GM12891 (cell line): ENCODE measurements around the gene KIF6.

Experiments used
- DNase-seq: peaks from one replicate; pipeline ENCODE4 v3.0.0; 2011; ENCODE audit warnings: low spot score; ENCODE audit not compliant: insufficient read length
- FAIRE-seq: peaks from 2 replicates; lab custom pipeline; 2011; peaks lifted over from hg19 to GRCh38; lab: Jason Lieb, UNC
- PAX5 ChIP-seq: IDR thresholded peaks from 2 replicates; pipeline ENCODE4 v1.6.1; 2011; ENCODE audit warnings: low read length, moderate library complexity, mild to moderate bottlenecking; ENCODE audit not compliant: insufficient read depth, severe bottlenecking
- POLR2A ChIP-seq: IDR thresholded peaks from 2 replicates; pipeline ENCODE4 v1.6.1; 2011; ENCODE audit warnings: low read depth, low read length, control low read depth
- POLR2AphosphoS5 ChIP-seq: IDR thresholded peaks from 2 replicates; pipeline ENCODE4 v1.6.1; 2011; ENCODE audit warnings: low read depth, low read length, control low read depth
- POU2F2 ChIP-seq: IDR thresholded peaks from 2 replicates; pipeline ENCODE4 v1.6.1; 2011; ENCODE audit warnings: low read depth, mild to moderate bottlenecking, control low read depth, low read length, moderate library complexity
- SPI1 ChIP-seq: IDR thresholded peaks from 2 replicates; pipeline ENCODE4 v1.6.1; 2011; ENCODE audit warnings: low read depth, low read length, control low read depth
- TAF1 ChIP-seq: IDR thresholded peaks from 2 replicates; pipeline ENCODE4 v1.6.1; 2011; ENCODE audit warnings: low read depth, low read length, control low read depth

The KIF6 gene

DNA sequence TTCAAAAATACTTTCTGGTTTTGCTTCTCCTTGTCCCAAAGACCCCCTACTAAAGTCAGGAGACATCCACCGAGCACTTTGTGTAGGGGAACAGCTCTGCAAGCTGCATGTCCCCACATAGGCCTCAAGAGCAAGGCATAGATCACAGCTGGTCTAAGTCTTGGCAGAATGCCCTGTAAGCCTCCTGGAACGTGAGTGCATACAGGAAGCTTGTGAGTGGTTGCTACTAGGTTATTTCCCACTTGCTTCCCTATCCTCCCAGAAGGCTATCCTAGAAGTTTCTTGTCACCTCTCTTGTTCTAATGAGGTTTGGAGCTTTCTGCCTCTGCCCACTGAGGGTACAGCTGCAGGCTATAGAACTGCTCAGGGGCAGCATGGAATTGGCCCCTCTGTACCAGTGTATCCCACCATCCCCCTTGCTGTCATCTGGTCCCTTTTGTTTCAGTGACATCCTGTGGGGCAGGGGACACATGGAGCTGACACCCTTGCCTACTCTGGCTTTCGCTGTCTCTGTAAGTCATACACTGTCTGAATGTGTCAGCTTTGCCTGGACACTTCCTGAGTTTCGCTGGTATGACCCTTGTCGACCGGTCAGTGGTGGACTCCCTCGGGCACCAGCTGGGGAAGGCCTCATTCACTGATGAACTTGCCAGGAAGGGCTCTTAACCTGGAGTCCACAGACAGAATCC lies 367.1 kb downstream of the KIF6 start:
- no peak for FAIRE-seq
- no peak for DNase-seq
- no peak for TF ChIP-seq POU2F2
- TF ChIP-seq PAX5: no peak
- no peak for TF ChIP-seq POLR2AphosphoS5
- TF ChIP-seq SPI1: no peak
- TF ChIP-seq TAF1: no peak
- TF ChIP-seq POLR2A: no peak

- TF ChIP-seq POLR2AphosphoS5: no peak
- TF ChIP-seq POU2F2: no peak
- TF ChIP-seq TAF1: no peak
- no peak for TF ChIP-seq PAX5
- TF ChIP-seq POLR2A: no peak
- TF ChIP-seq SPI1: no peak
- FAIRE-seq (no peak), DNase-seq (no peak)
Observed at GRCh38 chr6:39353698-39354315, 371.4 kb downstream of the KIF6 start.

DNA sequence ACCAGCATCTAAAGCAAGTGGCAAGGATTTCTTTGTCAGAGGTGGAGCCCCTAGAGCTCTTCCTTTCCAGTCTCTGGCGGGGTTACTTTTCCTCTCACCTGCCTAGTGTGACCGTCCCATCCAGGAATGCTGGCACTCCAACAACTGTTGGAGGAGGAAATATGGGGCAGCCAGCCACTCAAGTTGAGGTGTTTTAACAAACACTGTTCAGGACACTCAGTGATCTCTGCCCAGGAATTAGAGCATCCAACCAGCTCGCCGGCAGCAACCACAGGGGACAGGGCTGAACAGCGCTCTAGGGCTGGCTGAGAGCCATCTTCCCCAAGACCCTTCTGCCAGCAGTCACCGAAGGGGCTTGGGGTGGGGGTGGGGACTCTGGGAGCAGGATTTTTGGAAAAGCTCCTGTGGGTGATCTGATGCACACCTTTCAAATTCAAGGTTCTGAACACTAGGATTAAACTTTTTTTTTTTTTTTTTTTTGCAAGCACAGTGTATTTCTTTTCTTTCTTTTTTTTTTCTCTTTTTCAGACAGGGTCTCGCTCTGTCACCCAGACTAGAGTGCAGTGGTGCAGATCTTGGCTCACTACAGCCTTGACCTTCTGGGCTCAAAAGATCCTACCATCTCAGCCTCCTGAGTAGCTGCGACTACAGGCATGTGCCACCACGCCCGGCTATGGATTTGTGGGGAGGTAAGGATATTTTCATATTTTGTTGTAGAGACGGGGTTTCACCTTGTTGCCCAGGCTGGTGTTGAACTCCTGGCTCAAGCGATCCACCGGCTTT lies 374.3 kb downstream of the KIF6 start:
- TF ChIP-seq POLR2A: no peak
- no peak for TF ChIP-seq POU2F2
- no peak for TF ChIP-seq POLR2AphosphoS5
- no peak for TF ChIP-seq PAX5
- TF ChIP-seq TAF1: no peak
- no peak for TF ChIP-seq SPI1
- DNase-seq (no peak), FAIRE-seq (no peak)

DNA sequence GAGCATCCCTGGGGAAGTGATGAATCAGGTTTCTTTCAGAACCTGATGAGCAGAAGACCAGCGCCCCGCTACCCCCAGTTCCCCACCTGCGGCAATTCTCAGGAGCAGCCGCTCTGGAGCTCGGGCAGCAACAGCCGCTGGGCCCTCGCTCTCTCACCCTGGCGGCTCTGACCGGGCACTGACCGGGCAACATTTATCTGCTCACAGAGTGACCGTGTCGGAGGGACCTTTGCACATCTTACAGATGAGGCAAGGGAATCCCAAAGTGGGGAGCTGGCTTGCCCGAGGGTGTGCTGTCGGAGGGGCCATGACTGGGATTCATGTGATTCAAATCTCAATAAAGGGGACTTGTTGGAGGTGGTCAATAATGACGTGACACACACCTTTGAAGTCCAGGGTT lies 376.5 kb downstream of the KIF6 start:
- TF ChIP-seq POU2F2 (no peak), POLR2AphosphoS5 (no peak), SPI1 (no peak), TAF1 (no peak), POLR2A (no peak), PAX5 (no peak)
- FAIRE-seq: no peak

GRCh38 chr6:39347906-39348585 lies 377.2 kb downstream of the KIF6 start:
- DNase-seq (peak; percentile 76), FAIRE-seq (peak; percentile 5)

More for the DNA sequence above, 376.5 kb downstream of the KIF6 start:
- no peak for DNase-seq

DNA sequence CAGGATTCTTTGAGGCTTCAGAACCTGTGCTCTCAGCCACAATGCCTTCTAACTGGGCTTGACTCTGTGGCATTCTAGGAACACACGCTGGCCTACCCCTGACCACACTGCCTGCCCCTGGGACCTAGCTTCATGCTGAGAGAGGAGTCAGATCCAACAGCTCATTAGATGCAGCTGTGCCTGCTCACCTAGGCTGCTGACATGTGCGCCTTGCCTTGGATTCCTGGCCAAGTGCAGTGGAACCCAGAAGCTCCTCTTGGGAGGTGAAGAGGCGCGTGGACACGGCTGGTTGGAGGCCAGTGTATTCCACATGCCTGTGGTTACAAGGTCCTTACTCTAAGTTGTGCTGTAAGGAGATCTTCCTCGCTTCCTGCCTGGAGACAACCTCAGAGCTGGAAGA lies 378.0 kb downstream of the KIF6 start:
- FAIRE-seq (no peak), DNase-seq (no peak)
- no peak for TF ChIP-seq POLR2A
- no peak for TF ChIP-seq TAF1
- TF ChIP-seq SPI1: no peak
- no peak for TF ChIP-seq POLR2AphosphoS5
- no peak for TF ChIP-seq POU2F2
- no peak for TF ChIP-seq PAX5

More at GRCh38 chr6:39347906-39348585, 377.2 kb downstream of the KIF6 start:
- TF ChIP-seq POLR2AphosphoS5 (no peak), SPI1 (no peak), TAF1 (no peak), POLR2A (no peak), POU2F2 (no peak), PAX5 (no peak)

- FAIRE-seq (no peak), DNase-seq (no peak)
- TF ChIP-seq TAF1 (no peak), POLR2AphosphoS5 (no peak), PAX5 (no peak), POLR2A (no peak)
Observed at GRCh38 chr6:39344821-39345280, 380.4 kb downstream of the KIF6 start.

DNA sequence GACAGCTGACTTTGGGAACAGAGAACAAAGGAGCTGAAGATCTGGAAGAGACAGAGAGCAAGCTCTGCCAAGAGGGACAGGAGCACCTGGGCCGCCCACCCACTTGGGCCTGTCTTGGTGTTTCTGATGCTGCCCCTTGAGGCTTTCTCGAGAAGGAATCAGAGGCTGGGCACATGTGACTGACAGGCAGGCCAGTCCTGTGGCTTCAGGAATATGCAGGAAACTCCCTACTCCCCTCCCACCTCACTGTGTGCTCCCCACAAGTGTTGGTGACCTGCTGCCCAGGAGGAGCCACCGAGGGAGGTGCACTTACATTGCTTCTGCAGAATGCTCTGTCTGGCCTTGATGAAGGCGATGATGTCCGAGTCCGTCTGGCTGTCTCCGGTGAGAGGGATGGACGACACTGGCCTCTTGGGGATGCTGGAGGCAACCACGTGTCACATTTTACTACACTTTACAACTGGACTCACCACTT lies 381.8 kb downstream of the KIF6 start:
- TF ChIP-seq SPI1: no peak
- TF ChIP-seq POLR2A: no peak
- TF ChIP-seq PAX5: no peak
- no peak for TF ChIP-seq TAF1
- no peak for TF ChIP-seq POLR2AphosphoS5
- TF ChIP-seq POU2F2: no peak
- no peak for FAIRE-seq
- DNase-seq: no peak
